Measurements from ENCODE around the gene MICU2.

MICU2 gene

DNA sequence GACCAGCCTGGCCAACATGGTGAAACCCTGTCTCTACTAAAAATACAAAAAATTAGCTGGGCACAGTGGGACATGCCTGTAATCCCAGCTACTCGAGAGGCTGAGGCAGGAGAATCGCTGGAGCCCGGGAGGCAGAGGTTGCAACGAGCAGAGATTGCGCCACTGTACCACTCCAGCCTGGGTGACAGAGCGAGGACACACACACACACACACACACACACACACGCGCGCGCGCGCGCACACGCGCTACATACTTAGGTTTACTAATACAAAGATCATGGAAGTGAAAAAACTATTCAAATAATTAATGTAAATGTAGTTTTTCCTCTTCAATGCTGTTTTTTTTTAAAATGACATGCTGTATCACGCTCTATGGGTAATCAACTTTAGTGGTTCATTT lies 86.4 kb downstream of the MICU2 start:
- no peak for DNase-seq (ENCODE audit: low read depth)
- TF ChIP-seq, protein P1, sequence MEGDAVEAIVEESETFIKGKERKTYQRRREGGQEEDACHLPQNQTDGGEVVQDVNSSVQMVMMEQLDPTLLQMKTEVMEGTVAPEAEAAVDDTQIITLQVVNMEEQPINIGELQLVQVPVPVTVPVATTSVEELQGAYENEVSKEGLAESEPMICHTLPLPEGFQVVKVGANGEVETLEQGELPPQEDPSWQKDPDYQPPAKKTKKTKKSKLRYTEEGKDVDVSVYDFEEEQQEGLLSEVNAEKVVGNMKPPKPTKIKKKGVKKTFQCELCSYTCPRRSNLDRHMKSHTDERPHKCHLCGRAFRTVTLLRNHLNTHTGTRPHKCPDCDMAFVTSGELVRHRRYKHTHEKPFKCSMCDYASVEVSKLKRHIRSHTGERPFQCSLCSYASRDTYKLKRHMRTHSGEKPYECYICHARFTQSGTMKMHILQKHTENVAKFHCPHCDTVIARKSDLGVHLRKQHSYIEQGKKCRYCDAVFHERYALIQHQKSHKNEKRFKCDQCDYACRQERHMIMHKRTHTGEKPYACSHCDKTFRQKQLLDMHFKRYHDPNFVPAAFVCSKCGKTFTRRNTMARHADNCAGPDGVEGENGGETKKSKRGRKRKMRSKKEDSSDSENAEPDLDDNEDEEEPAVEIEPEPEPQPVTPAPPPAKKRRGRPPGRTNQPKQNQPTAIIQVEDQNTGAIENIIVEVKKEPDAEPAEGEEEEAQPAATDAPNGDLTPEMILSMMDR (IDR thresholded peaks at IDR 0.05; ENCODE audit: control insufficient read depth, insufficient read depth, low read depth, low read length, missing control alignments): no peak
- H3K4me3 ChIP-seq (ENCODE audit: control insufficient read depth, low read depth, low read length): no peak overlapping the region

DNA sequence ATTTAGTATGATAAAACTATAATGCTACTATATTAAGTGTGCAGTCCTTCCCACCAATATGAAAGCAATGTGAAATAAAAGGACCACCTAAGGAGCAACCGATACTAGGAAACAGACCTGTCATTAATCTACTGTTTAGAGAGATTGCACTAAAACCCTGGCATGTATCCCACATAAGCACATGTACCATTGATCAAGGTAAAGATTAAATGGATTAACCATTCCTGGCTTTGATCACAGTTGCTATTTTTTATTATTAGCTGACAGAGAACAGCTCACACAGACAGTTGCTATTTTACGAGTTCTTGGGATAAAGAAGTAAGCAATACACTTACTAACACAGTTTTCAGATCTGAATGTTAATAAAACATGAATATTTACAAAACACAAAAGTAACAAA lies 87.2 kb downstream of the MICU2 start:
- no peak for DNase-seq (ENCODE audit: low read depth)
- H3K4me3 ChIP-seq (ENCODE audit: control insufficient read depth, low read depth, low read length): no peak overlapping the region
- TF ChIP-seq, protein P1 (IDR thresholded peaks at IDR 0.05; ENCODE audit: control insufficient read depth, insufficient read depth, low read depth, low read length, missing control alignments): no peak

DNA sequence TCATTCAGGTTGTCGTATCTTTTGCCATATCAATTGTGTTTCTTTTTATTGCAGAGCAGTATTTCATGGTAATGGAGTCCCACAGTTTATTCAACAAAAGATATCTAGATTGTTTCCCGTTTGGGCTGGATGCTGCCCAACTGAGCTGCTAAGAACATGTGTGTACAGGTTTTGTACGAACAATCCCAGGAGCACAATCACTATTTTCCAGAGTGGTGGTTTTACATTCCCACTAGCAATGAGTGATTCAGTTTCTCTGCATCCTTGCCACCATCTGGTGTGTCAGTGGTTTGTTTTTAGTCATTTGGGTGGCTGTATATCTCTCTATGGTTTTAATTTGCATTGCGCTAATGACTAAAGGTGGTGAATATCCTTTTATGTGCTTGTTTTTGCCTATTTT lies 92.1 kb downstream of the MICU2 start:
- TF ChIP-seq, protein P1 (IDR thresholded peaks at IDR 0.05; ENCODE audit: control insufficient read depth, insufficient read depth, low read depth, low read length, missing control alignments): no peak
- DNase-seq (ENCODE audit: low read depth): peak; percentile 27
- no peak overlapping the region for H3K4me3 ChIP-seq (ENCODE audit: control insufficient read depth, low read depth, low read length)

DNA sequence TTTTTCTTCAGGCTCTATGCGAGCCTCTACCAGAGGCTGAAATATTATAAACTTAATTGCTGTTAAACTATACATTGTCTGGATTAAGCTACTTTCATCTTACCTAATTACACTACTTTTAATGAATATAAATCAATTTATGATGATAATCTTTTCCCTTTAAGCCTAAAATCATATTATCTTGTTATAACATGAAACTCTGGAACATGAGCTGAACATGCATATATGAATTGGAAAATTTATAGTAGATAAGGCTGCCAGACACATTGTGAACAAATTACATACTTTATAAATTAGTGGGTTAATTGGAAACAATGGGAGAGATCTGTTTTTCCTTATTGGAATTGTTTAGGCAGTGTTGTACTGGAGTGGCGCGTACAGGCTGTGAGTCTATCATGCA lies 99.6 kb downstream of the MICU2 start:
- DNase-seq (ENCODE audit: low read depth): no peak
- TF ChIP-seq, protein P1 (IDR thresholded peaks at IDR 0.05; ENCODE audit: control insufficient read depth, insufficient read depth, low read depth, low read length, missing control alignments): no peak
- H3K4me3 ChIP-seq (ENCODE audit: control insufficient read depth, low read depth, low read length): no peak overlapping the region

DNA sequence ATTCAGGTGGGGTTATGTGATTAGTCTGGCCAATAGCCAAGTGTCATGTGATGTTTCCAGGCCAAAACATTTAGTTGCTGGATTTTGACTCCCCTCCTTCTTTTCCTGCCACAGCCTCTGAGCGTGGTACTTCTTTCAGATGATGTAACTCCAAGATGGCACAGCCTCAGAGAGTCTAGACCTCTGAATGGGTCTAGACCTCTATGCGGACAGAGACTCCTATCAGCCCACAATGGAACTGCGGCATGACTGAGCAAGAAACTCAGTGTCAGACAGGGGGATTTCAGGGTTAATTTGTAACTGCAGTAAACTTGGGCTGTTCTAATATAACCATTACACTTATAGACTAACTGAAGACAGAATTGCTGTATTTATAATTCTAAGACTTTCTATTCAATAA lies 102.3 kb downstream of the MICU2 start:
- no peak for DNase-seq (ENCODE audit: low read depth)
- TF ChIP-seq, protein P1 (IDR thresholded peaks at IDR 0.05; ENCODE audit: control insufficient read depth, insufficient read depth, low read depth, low read length, missing control alignments): no peak

DNA sequence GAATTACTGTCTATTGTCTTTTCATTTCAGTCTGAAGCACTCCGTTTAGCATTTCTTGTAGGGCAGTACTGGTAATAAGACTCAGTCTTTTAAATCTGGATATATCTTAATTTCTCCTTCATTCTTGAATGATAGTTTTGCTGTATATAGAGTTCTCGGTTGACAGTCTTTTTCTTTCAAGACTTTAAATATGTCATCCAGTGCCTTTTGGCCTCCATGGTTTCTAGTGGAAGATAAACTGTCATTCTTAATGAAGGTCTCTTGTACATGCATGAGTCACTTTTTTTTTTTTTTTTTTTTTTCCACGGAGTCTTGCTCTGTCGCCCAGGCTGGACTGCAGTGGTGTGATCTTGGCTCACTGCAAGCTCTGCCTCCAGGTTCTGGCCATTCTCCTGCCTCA lies 117.6 kb downstream of the MICU2 start:
- DNase-seq (ENCODE audit: low read depth): no peak
- no peak overlapping the region for H3K4me3 ChIP-seq (ENCODE audit: control insufficient read depth, low read depth, low read length)
- TF ChIP-seq, protein P1 (IDR thresholded peaks at IDR 0.05; ENCODE audit: control insufficient read depth, insufficient read depth, low read depth, low read length, missing control alignments): no peak

More for the DNA sequence above, 102.3 kb downstream of the MICU2 start:
- no peak overlapping the region for H3K4me3 ChIP-seq (ENCODE audit: control insufficient read depth, low read depth, low read length)

DNA sequence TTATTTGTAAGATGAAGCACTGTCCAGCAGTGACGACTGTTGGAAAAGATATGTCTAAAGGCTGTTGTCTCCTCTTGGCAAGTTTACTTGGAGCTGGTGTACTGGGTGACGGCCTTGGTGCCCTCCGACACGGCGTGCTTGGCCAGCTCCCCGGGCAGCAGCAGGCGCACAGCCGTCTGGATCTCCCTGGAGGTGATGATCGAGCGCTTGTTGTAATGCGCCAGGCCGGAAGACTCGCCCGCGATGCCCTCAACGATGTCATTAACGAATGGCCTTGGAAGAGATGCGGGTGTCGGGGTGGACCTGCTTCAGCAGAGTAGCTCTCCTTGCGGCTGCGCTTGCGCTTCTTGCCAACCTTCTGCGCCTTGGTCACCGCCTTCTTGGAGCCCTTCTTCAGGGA lies 120.2 kb downstream of the MICU2 start:
- TF ChIP-seq, protein P1 (IDR thresholded peaks at IDR 0.05; ENCODE audit: control insufficient read depth, insufficient read depth, low read depth, low read length, missing control alignments): no peak

More for the DNA sequence above, 120.2 kb downstream of the MICU2 start:
- no peak overlapping the region for H3K4me3 ChIP-seq (ENCODE audit: control insufficient read depth, low read depth, low read length)
- no peak for DNase-seq (ENCODE audit: low read depth)

Data from AG09309 (cell line).